IMR-90 (cell line): Measurements from ENCODE around the gene CRY2. TPM values are rescaled to one million over a fixed set of nuclear protein-coding genes. Genes with fewer than 3 reads are reported as not detected.

Source experiments
- ATAC-seq: fragments of 200-7000 bp; cut with Tn5 transposase; 2 replicates; pipeline ENCODE4 v1.9.1; 2020; ENCODE audit warnings: low read depth, mild to moderate bottlenecking, moderate library complexity
- BruUV-seq: library from RNA; stranded (reverse); fragments of 400-500 nt; replicated peaks from 2 replicates; lab custom pipeline; 2021; lab: Mats Ljungman, UMichigan
- CTCF ChIA-PET: fragments of 300-600 bp; formaldehyde crosslinking; extraction: SDS; loops from one replicate; lab custom pipeline; 2021; ENCODE audit warnings: antibody characterized with exemption; lab: Yijun Ruan, JAX
- POLR2A ChIA-PET: fragments of 300-600 bp; sonication (Branson Sonifier 250); formaldehyde crosslinking; loops from one replicate; lab custom pipeline; 2022; ENCODE audit warnings: antibody characterized with exemption; ENCODE audit not compliant: unreplicated experiment; lab: Charles Lee
- DNase-seq: peaks from one replicate; pipeline ENCODE4 v3.0.0; 2013
- H2AFZ ChIP-seq: replicated peaks from 2 replicates; pipeline ENCODE3; 2013; ENCODE audit warnings: low read length, mild to moderate bottlenecking; ENCODE audit not compliant: poor library complexity
- H2AK5ac ChIP-seq: 2 replicates; pipeline ENCODE4 v1.6.1; 2013; ENCODE audit warnings: low read depth, low read length, inconsistent platforms
- H2AK9ac ChIP-seq: replicated peaks from 2 replicates; pipeline ENCODE3; 2013; ENCODE audit warnings: mild to moderate bottlenecking, low read depth, low read length, moderate library complexity; ENCODE audit not compliant: poor library complexity
- H2BK120ac ChIP-seq: 2 replicates; pipeline ENCODE4 v1.6.1; 2013; ENCODE audit warnings: low read depth, low read length, inconsistent platforms
- H2BK15ac ChIP-seq: 3 replicates; pipeline ENCODE4 v1.6.1; 2013; ENCODE audit warnings: low read depth, low read length, inconsistent platforms
- H2BK20ac ChIP-seq: 2 replicates; pipeline ENCODE4 v1.6.1; 2013; ENCODE audit warnings: low read depth, mild to moderate bottlenecking, inconsistent platforms, low read length, moderate library complexity
- H2BK5ac ChIP-seq: 2 replicates; pipeline ENCODE4 v1.6.1; 2013; ENCODE audit warnings: mild to moderate bottlenecking, low read depth, low read length, inconsistent platforms; ENCODE audit not compliant: poor library complexity, severe bottlenecking
- H3K14ac ChIP-seq: replicated peaks from 2 replicates; pipeline ENCODE4 v1.6.1; 2013; ENCODE audit warnings: low read depth, low read length, inconsistent platforms
- H3K18ac ChIP-seq: 2 replicates; pipeline ENCODE4 v1.6.1; 2013; ENCODE audit warnings: low read depth, low read length, control low read depth
- H3K23ac ChIP-seq: 2 replicates; pipeline ENCODE4 v1.6.1; 2013; ENCODE audit warnings: low read depth, low read length, inconsistent platforms
- H3K27ac ChIP-seq: 2 replicates; pipeline ENCODE4 v1.5.1; 2013; ENCODE audit warnings: mild to moderate bottlenecking, control low read depth, low read length; ENCODE audit not compliant: insufficient read depth
- H3K27me3 ChIP-seq: 2 replicates; pipeline ENCODE4 v1.6.1; 2013; ENCODE audit warnings: low read length; ENCODE audit not compliant: control insufficient read depth, insufficient read depth
- H3K36me3 ChIP-seq: 2 replicates; pipeline ENCODE4 v1.6.1; 2013; ENCODE audit warnings: low read length, mixed read lengths; ENCODE audit not compliant: control insufficient read depth, insufficient read depth
- H3K4ac ChIP-seq: 2 replicates; pipeline ENCODE4 v1.6.1; 2013; ENCODE audit warnings: low read depth, low read length, inconsistent platforms
- H3K4me1 ChIP-seq: 2 replicates; pipeline ENCODE4 v1.6.1; 2013; ENCODE audit warnings: low read length, mixed read lengths; ENCODE audit not compliant: control insufficient read depth, insufficient read depth
- H3K4me2 ChIP-seq: 2 replicates; pipeline ENCODE4 v1.6.1; 2013; ENCODE audit warnings: low read depth, mild to moderate bottlenecking, control low read depth, low read length, moderate library complexity
- H3K4me3 ChIP-seq: 2 replicates; pipeline ENCODE4 v1.5.1; 2013; ENCODE audit warnings: low read depth, mild to moderate bottlenecking, control low read depth, low read length, moderate library complexity; ENCODE audit not compliant: insufficient read depth
- H3K56ac ChIP-seq: 2 replicates; pipeline ENCODE4 v1.6.1; 2013; ENCODE audit warnings: low read length, inconsistent platforms; ENCODE audit not compliant: insufficient read depth; ENCODE audit errors: extremely low read depth
- H3K79me1 ChIP-seq, 2 experiments: 2 replicates each; pipeline ENCODE4 v1.6.1; 2013; ENCODE audit warnings: low read length in 2 of 2, inconsistent platforms in 1 of 2, low read depth in 1 of 2
- H3K9ac ChIP-seq: 2 replicates; pipeline ENCODE4 v1.6.1; 2013; ENCODE audit warnings: low read depth, low read length, control low read depth
- H3K9me1 ChIP-seq: 2 replicates; pipeline ENCODE4 v1.6.1; 2013; ENCODE audit warnings: low read length, inconsistent platforms; ENCODE audit not compliant: insufficient read depth
- H3K9me3 ChIP-seq: 2 replicates; pipeline ENCODE4 v1.6.1; 2013; ENCODE audit warnings: low read length; ENCODE audit not compliant: control insufficient read depth, insufficient read depth
- H4K20me1 ChIP-seq: 2 replicates; pipeline ENCODE4 v1.6.1; 2013; ENCODE audit warnings: low read length, inconsistent platforms; ENCODE audit not compliant: insufficient read depth
- H4K5ac ChIP-seq: 2 replicates; pipeline ENCODE4 v1.6.1; 2013; ENCODE audit warnings: mild to moderate bottlenecking, low read depth, low read length, control low read depth
- H4K8ac ChIP-seq, 2 experiments: 2 replicates each; pipeline ENCODE4 v1.6.1; 2013; ENCODE audit warnings: low read depth in 2 of 2, low read length in 2 of 2, control low read depth in 1 of 2, inconsistent platforms in 1 of 2
- H4K91ac ChIP-seq: 2 replicates; pipeline ENCODE4 v1.6.1; 2013; ENCODE audit warnings: low read depth, low read length, inconsistent platforms; ENCODE audit not compliant: insufficient read depth
- BHLHE40 ChIP-seq: fragments of 150-350 bp; IDR thresholded peaks from 2 replicates; pipeline ENCODE4 v1.6.1; 2016; ENCODE audit warnings: mild to moderate bottlenecking, low read depth, low read length
- CEBPB ChIP-seq: IDR thresholded peaks from 2 replicates; pipeline ENCODE4 v1.6.1; 2012; ENCODE audit warnings: low read depth, low read length, improper control_type of control experiment
- MAFK ChIP-seq: IDR thresholded peaks from 2 replicates; pipeline ENCODE4 v1.6.1; 2012; ENCODE audit warnings: low read depth, low read length, improper control_type of control experiment
- MAZ ChIP-seq: IDR thresholded peaks from 2 replicates; pipeline ENCODE4 v1.6.1; 2012; ENCODE audit warnings: low read depth, mild to moderate bottlenecking, low read length, improper control_type of control experiment, moderate library complexity, borderline replicate concordance
- RAD21 ChIP-seq: IDR thresholded peaks from 2 replicates; pipeline ENCODE4 v1.6.1; 2012; ENCODE audit warnings: low read length, improper control_type of control experiment
- RCOR1 ChIP-seq: IDR thresholded peaks from 2 replicates; pipeline ENCODE4 v1.6.1; 2012; ENCODE audit warnings: mild to moderate bottlenecking, low read length, improper control_type of control experiment; ENCODE audit not compliant: insufficient replicate concordance
- RFX5 ChIP-seq: IDR thresholded peaks from 2 replicates; pipeline ENCODE4 v1.8.0; 2012; ENCODE audit warnings: low read depth, mild to moderate bottlenecking, low read length, moderate library complexity
- SMC3 ChIP-seq: fragments of 150-350 bp; IDR thresholded peaks from 2 replicates; pipeline ENCODE4 v1.6.1; 2016; ENCODE audit warnings: low read depth, mild to moderate bottlenecking, antibody characterized with exemption, low read length, moderate library complexity
- WGBS, 2 experiments: methylation state at CpG; one replicate each; pipeline versions ENCODE4 v1.1.5 to v1.1.7; 2013; ENCODE audit warnings: missing lambda C conversion rate in 2 of 2; ENCODE audit not compliant: insufficient read length in 1 of 2; ENCODE audit errors: extremely low coverage in 2 of 2; 5-methylcytosine and 5-hydroxymethylcytosine counted together
- dilution Hi-C: fragments of 300-500 bp; cut with HindIII; formaldehyde crosslinking; loops from one replicate; pipeline ENCODE4 v1.14.3; 2018; ENCODE audit warnings: low sequenced_read_pairs; ENCODE audit not compliant: unreplicated experiment
- in situ Hi-C: fragments of 300-500 bp; cut with MboI; formaldehyde crosslinking; loops from 3 replicates; pipeline ENCODE4 v1.14.3; 2019; ENCODE audit warnings: low sequenced_read_pairs, inconsistent platforms, mixed read lengths
- intact Hi-C: fragments of 100-400 bp; cut with micrococcal nuclease; formaldehyde crosslinking; loops from 2 replicates; pipeline ENCODE4 v1.10.0; 2022
- polyA plus RNA-seq, 3 experiments: library from polyadenylated mRNA; depleted of rRNA; stranded (reverse); fragments of >200 nt; gene quantifications; 2 replicates each; pipeline ENCODE4 v1.2.3, GENCODE V29; 2012; ENCODE audit warnings: low replicate concordance in 1 of 3
- total RNA-seq: library from RNA; depleted of rRNA; stranded (reverse); fragments of >200 nt; gene quantifications from 2 replicates; pipeline ENCODE4 v1.2.3, GENCODE V29; 2012
- TF ChIP-seq, protein P1 (sequence below): fragments of 150-350 bp; IDR thresholded peaks from 2 replicates; pipeline ENCODE4 v1.6.1; 2017; ENCODE audit warnings: mild to moderate bottlenecking, antibody characterized with exemption, low read length, low read depth
- TF ChIP-seq, protein P2 (sequence below): conservative IDR thresholded peaks from 2 replicates; pipeline ENCODE4 v1.5.1; 2012; ENCODE audit warnings: mild to moderate bottlenecking, low read depth, low read length, improper control_type of control experiment

CRY2 gene
- total and polyA plus RNA-seq, 2 of the 4 experiments (the other 2 are of a cell fraction), result 12.2 to 13.1 TPM

DNA sequence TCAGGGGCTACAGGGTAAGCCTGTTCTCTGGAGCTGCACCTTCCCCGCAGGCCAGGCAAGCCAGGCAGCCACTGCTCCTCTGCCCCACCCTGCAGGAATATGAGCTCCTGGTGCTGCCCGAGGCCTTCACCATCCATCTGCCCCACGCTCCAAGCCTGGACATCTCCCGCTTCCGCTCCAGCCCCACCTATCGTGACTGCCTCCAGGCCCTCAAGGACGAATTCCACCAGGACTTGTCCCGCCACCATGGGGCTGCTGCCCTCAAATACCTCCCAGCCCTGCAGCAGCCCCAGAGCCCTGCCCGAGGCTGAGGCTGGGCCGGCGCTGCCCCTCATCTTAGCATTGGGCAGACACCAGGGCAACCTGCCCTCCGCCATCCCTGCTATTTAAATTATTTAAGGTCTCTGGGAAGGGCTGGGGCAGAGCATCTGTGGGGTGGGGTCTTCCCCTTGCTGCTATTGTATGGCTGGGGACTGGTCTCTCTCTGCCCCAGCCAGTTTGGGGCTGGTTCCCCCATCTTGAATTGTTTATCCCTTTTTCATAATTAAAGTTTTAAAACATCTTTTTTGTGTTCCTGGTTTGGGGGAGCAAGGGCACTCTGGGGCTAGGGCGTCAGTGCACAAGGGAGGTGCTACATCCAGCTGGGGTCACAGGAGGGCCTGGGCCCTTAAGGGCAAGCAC, 81.4 kb downstream of the CRY2 start:
- intact Hi-C loops (no loop called here), in situ Hi-C loops (no loop called here), dilution Hi-C loops (no loop called here)
- H3K36me3 ChIP-seq, result peaks cover 20% of the 10 kb centered on the region
- H4K91ac ChIP-seq, result no peak overlapping the region
- H3K23ac ChIP-seq, result no peak overlapping the region
- no peak overlapping the region for H3K56ac ChIP-seq
- TF ChIP-seq MAZ (no peak), MAFK (no peak), RCOR1 (no peak), RFX5 (no peak), BHLHE40 (no peak), RAD21 (no peak), CEBPB (no peak), SMC3 (no peak)
- TF ChIP-seq, protein P1, sequence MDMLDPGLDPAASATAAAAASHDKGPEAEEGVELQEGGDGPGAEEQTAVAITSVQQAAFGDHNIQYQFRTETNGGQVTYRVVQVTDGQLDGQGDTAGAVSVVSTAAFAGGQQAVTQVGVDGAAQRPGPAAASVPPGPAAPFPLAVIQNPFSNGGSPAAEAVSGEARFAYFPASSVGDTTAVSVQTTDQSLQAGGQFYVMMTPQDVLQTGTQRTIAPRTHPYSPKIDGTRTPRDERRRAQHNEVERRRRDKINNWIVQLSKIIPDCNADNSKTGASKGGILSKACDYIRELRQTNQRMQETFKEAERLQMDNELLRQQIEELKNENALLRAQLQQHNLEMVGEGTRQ, result no peak
- TF ChIP-seq, protein P2, sequence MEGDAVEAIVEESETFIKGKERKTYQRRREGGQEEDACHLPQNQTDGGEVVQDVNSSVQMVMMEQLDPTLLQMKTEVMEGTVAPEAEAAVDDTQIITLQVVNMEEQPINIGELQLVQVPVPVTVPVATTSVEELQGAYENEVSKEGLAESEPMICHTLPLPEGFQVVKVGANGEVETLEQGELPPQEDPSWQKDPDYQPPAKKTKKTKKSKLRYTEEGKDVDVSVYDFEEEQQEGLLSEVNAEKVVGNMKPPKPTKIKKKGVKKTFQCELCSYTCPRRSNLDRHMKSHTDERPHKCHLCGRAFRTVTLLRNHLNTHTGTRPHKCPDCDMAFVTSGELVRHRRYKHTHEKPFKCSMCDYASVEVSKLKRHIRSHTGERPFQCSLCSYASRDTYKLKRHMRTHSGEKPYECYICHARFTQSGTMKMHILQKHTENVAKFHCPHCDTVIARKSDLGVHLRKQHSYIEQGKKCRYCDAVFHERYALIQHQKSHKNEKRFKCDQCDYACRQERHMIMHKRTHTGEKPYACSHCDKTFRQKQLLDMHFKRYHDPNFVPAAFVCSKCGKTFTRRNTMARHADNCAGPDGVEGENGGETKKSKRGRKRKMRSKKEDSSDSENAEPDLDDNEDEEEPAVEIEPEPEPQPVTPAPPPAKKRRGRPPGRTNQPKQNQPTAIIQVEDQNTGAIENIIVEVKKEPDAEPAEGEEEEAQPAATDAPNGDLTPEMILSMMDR, result no peak
- H2BK20ac ChIP-seq, result no peak overlapping the region
- no peaks in the 10 kb centered on the region; the same call in 1 of the 2 replicates for H3K4me1 ChIP-seq
- ChIA-PET POLR2A (no interaction called here), CTCF (interaction anchor here (1.2 kb wide), 1 partner anchor 14 kb away, joined by 3 read pairs; no protein-coding TSS in a partner anchor)
- no peak overlapping the region for H3K18ac ChIP-seq
- H2BK5ac ChIP-seq, result no peak overlapping the region
- DNase-seq (no peak), ATAC-seq (no peak)
- H4K8ac ChIP-seq, result no peak overlapping the region
- no peaks in the 10 kb centered on the region for H3K9me3 ChIP-seq
- H3K4me2 ChIP-seq, result no peak overlapping the region
- no peak overlapping the region for H3K9ac ChIP-seq
- 75% methylated on average over 8 of the region's 13 CpGs; no CpG with 5 or more reads in 1 of the 2 experiments for WGBS, 2 experiments
- H3K79me1 ChIP-seq, result no peaks in the 10 kb centered on the region
- H2BK15ac ChIP-seq, result no peak overlapping the region
- H4K5ac ChIP-seq, result no peak overlapping the region
- no peak overlapping the region for H2AK9ac ChIP-seq
- H3K9me1 ChIP-seq, result no peaks in the 10 kb centered on the region
- H3K14ac ChIP-seq, result no peak overlapping the region
- H4K20me1 ChIP-seq, result peaks cover 7% of the 10 kb centered on the region; the same call in 1 of the 2 replicates
- peaks cover 23% of the 10 kb centered on the region for H3K27me3 ChIP-seq
- no TSS peak for BruUV-seq
- no peak overlapping the region for H2AK5ac ChIP-seq
- H2BK120ac ChIP-seq, result no peak overlapping the region
- H3K27ac ChIP-seq, result no peak overlapping the region
- no peak overlapping the region for H3K4me3 ChIP-seq
- no peak overlapping the region for H3K4ac ChIP-seq
- H2AFZ ChIP-seq, result no peak overlapping the region
